Large intestine (tissue), 3 donors: Measurements from ENCODE around the gene SSUH2. TPM values are rescaled to one million over a fixed set of nuclear protein-coding genes. Genes with fewer than 3 reads are reported as not detected.

ENCODE experiments used
- DNase-seq, 2 donors: peaks; one replicate each; pipeline versions ENCODE4 v3.0.0 to v3.0.0-alpha.2; 2013
- H3K27ac ChIP-seq: one replicate; pipeline ENCODE4 v1.5.1; 2013; ENCODE audit warnings: low read length
- H3K27me3 ChIP-seq: 2 replicates; pipeline ENCODE4 v1.6.1; 2013; ENCODE audit warnings: low read length; ENCODE audit not compliant: control insufficient read depth, insufficient read depth
- H3K36me3 ChIP-seq: 2 replicates; pipeline ENCODE4 v1.6.1; 2013; ENCODE audit warnings: low read length; ENCODE audit not compliant: control insufficient read depth, insufficient read depth
- H3K4me1 ChIP-seq: one replicate; pipeline ENCODE4 v1.6.1; 2013; ENCODE audit warnings: low read length; ENCODE audit not compliant: control insufficient read depth, insufficient read depth
- H3K4me3 ChIP-seq: one replicate; pipeline ENCODE4 v1.5.1; 2013; ENCODE audit warnings: low read length
- H3K9me3 ChIP-seq: one replicate; pipeline ENCODE4 v1.6.1; 2013; ENCODE audit warnings: mild to moderate bottlenecking, low read depth, low read length, moderate library complexity; ENCODE audit not compliant: control insufficient read depth
- WGBS: methylation state at CpG from one replicate; pipeline ENCODE4 v1.1.5; 2013; ENCODE audit warnings: low lambda C conversion rate; ENCODE audit not compliant: insufficient coverage; 5-methylcytosine and 5-hydroxymethylcytosine counted together
- polyA plus RNA-seq: library from polyadenylated mRNA; unstranded; fragments of 120-200 nt; gene quantifications from one replicate; pipeline ENCODE4 v1.2.1, GENCODE V29; 2013

Gene SSUH2
- polyA plus RNA-seq, 1 donor: 38.7 TPM

- Histone ChIP-seq H3K27ac (no peak overlapping the region), H3K36me3 (peaks cover 9% of the 10 kb centered on the region), H3K27me3 (no peaks in the 10 kb centered on the region), H3K4me1 (no peaks in the 10 kb centered on the region), H3K9me3 (no peaks in the 10 kb centered on the region), H3K4me3 (no peak overlapping the region)
- no peak for DNase-seq
- no CpG with 5 or more reads among the region's 3 CpGs for WGBS
These were observed 73.3 kb downstream of the SSUH2 start for GRCh38 chr3:8571256-8571655.

Other genes with a start within 250 kb of the SSUH2 start
- gene LMCD1, start 143.0 kb downstream of the SSUH2 start, polyA plus RNA-seq: 14.4 TPM
- 0.61 TPM for gene CAV3, start 89.0 kb upstream of the SSUH2 start, polyA plus RNA-seq
- gene OXTR, start 124.8 kb upstream of the SSUH2 start, polyA plus RNA-seq: 2.2 TPM